ENCODE data around the gene ZEB2. TPM values are rescaled to one million over a fixed set of nuclear protein-coding genes. Genes with fewer than 3 reads are reported as not detected.

Gene ZEB2
- total and polyA plus RNA-seq, 10 of the 15 experiments (the other 5 are each of a cell fraction or from before 2014, with no cell fraction given), result 0.14 to 3.2 (median 0.84) TPM

- TF ChIP-seq CUX1 (IDR thresholded peaks at IDR 0.05; ENCODE audit: insufficient replicate concordance, low read depth, low read length) (no peak), CEBPZ (IDR thresholded peaks at IDR 0.05; ENCODE audit: low read depth, low read length) (no peak), HDAC2 (IDR thresholded peaks at IDR 0.05) (no peak), IKZF2 (IDR thresholded peaks at IDR 0.05) (peak; percentile 80 to 83), TCF12 (IDR thresholded peaks at IDR 0.05; ENCODE audit: low read depth, low read length) (no peak), BCL11A (IDR thresholded peaks at IDR 0.05; ENCODE audit: low read depth, low read length) (no peak), BCLAF1 (IDR thresholded peaks at IDR 0.05) (no peak), NFYB (IDR thresholded peaks at IDR 0.05; ENCODE audit: insufficient read depth, low read depth, low read length) (no peak), IRF5 (IDR thresholded peaks at IDR 0.05; ENCODE audit: borderline replicate concordance) (no peak), ZNF217 (IDR thresholded peaks at IDR 0.05) (peak; percentile 88), NR2C1 (IDR thresholded peaks at IDR 0.05) (no peak), SMAD5 (IDR thresholded peaks at IDR 0.05; ENCODE audit: low read depth) (no peak), ESRRA (IDR thresholded peaks at IDR 0.05; ENCODE audit: low read length) (no peak), PBX3 (IDR thresholded peaks at IDR 0.05; ENCODE audit: insufficient replicate concordance, low read depth, low read length) (no peak), EZH2 (IDR thresholded peaks at IDR 0.05; ENCODE audit: borderline replicate concordance, control insufficient read depth, low read depth, low read length) (no peak)
These were observed 947 bp downstream of the ZEB2 start (continued) for GRCh38 chr2:144518748-144519596.

Data from GM12878 (cell line).